Activated T-cell treated with anti-CD3 and anti-CD28 coated beads for 24 hours (primary cell): ENCODE data around the gene CRYGN.

Source experiments
- DNase-seq: peaks from one replicate; pipeline ENCODE4 v3.0.0-alpha.2; 2020; ENCODE audit warnings: low read depth

Gene CRYGN

GRCh38 chr7:151426904-151427704, 12.8 kb downstream of the CRYGN start:
- DNase-seq, result no peak

DNA sequence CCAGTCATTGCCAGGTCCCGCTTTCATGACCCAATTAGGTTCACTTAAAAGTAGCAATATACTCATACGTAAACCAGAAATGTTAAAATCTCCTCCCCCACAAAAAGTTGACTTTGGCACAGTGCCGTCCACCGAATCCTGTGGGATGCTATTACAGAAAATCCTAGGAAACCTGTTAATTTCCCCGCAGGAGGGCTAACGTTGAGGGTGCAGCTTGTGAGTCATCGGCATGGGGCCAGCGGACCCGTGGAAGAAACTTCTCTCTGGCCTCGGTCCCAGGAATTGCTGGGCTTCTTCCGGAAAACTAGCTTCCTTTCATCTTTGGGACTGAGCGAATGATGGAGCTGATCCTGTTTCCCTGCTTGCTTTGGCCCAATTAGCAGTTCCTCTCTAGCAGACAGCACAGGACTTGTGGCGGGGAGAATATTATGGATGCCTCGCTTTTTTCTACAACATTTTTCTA, 13.5 kb downstream of the CRYGN start:
- DNase-seq, result no peak

DNA sequence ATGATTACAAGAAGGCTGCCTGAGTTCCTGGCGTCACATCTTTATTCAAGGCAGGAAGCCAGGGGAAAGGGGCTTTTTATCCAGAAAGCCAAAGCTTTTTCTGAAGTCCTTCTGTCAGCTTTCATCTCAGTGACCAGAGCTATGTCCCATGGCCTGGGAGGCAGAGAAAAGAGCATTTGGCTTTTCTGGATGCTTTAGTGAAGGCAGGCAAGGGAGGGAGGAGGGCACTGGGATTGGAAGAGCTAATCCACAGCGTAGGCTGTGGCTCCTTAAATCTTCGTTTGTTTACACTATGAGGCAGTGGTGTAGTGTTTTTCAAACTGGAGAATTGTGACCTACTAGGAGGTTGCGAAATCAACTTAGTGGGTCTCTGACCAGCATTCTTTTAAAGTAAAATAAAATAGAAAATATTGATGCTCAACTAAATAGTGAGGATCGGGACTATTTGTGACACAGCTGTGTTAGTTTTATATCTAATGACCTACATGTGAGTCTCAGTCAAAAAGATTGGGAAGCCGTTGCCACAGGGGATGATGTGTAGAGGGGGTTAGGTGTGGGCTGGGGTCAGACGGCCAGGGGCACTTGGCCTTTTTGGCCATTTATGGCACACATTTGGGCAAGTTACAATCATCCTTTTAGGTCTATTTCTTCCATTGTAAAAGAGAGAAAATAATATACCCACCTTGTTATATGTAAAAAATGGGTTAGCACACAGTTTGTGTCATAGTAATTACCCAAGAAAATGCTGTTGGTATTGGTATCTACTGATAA, 14.1 kb downstream of the CRYGN start:
- no peak for DNase-seq

DNA sequence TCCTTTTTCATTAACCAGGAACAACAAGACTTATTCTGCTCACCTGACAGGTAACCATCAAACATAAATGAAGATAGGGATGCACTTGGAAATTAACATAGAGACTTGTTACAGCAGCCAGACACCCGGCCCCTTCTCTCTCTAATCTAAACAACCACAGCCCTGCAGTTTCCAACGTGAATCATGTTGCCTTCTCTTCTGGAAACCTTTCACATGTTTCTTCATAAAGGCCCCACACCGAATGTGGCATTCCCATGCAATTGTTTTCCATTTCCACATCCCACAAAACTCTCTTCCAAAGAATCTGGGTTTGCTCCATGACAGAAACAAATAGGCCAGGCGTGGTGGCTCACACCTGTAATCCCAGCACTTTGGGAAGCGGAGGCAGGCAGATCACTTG, 15.1 kb downstream of the CRYGN start:
- DNase-seq, result no peak

- DNase-seq, result no peak
These were observed 16.0 kb downstream of the CRYGN start for GRCh38 chr7:151423936-151424335.

DNA sequence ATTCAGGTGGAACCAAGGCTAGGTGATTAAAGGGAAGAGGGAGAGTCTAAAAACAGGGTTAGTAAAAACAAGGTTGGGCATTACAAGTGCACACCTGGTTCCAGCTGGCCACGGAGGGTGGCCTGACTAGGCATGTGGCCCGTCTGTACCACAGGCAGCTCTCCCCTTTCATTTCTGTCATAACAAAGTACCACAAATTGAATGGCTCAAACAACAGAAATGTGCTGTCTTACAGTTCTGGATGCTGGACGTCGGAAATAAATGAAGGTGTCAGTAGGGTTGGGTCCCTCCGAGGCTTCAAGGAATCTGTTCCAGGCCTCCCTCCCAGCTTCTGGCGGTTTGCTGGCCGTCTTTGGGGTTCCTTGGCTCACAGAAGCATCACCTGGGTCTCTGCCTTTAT, 16.7 kb downstream of the CRYGN start:
- DNase-seq, result no peak

DNA sequence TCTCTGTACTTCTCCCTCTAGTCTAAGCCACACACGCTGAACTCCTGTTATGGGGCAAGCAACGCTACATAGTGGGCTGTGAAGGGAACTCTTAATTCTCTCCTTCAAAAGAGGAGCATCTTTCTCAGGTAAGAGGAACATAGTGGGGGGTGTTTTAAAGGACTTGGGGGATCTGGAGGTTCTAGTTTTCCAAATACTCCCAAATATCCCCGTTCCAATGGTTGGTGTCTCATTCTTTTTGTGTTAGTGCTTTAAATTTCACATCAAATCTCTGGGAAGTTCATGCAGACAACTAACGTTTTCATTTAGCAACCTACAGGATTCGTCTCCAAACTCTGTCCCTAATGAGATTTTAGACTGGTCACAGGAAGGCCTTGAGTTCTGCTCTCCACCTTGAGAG, 17.7 kb downstream of the CRYGN start:
- DNase-seq, result no peak

GRCh38 chr7:151420144-151420543, 19.8 kb downstream of the CRYGN start:
- DNase-seq, result no peak

GRCh38 chr7:151416941-151417315, 23.0 kb downstream of the CRYGN start:
- no peak for DNase-seq

- no peak for DNase-seq
These were observed 23.6 kb downstream of the CRYGN start for GRCh38 chr7:151416112-151416940.

- DNase-seq, result no peak
These were observed 24.4 kb downstream of the CRYGN start for GRCh38 chr7:151415375-151416105.

GRCh38 chr7:151413241-151413640, 26.7 kb downstream of the CRYGN start:
- no peak for DNase-seq

DNA sequence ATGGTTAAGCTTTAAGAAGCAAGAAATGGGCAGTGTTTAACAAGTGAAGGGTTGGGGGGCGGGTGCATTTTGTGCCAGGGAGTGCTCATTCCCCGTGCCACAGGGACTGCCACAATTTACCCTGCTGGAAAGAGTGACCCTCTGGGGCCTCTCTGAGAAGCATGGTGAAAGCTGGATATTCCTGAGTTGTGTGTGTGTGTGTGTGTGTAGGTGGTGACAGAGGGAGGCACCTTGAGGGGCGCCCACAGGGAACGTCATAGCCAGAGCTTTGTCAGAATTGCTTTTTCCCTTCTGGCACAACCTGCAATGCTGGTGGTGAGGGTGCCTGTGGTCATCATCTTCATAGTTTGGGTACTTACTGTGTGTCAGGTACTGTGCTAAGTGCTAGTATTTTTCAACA, 27.6 kb downstream of the CRYGN start:
- no peak for DNase-seq

DNA sequence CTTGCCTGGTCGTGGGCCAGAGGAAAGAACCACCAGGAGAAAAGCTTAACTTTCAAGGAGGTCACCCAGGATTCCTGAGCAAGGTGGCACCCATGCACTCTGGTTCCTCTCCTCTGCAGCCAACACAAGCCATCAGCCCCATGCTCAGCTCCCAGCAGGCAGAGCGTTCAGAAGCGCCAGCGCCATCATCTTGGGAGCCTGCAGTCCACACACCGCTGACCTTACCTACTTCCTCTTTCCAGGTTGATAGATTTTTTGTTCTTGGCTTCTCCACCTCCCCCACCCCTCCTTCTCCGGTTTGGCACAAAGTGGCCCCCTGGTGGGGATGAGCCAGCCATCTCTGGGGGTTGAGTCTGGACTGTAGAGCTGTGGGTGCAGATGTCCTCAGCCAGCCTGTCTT, 28.4 kb downstream of the CRYGN start:
- no peak for DNase-seq

- no peak for DNase-seq
These were observed 29.2 kb downstream of the CRYGN start for GRCh38 chr7:151410405-151411390.

GRCh38 chr7:151409667-151410404, 30.1 kb downstream of the CRYGN start, which contains the start of gene WDR86:
Gene WDR86, minus strand, starts transcription at chr7:151410038. Its CDS starts 449 bp downstream, at chr7:151409589.
- DNase-seq, result no peak

GRCh38 chr7:151408839-151409666, 30.9 kb downstream of the CRYGN start:
- no peak for DNase-seq

DNA sequence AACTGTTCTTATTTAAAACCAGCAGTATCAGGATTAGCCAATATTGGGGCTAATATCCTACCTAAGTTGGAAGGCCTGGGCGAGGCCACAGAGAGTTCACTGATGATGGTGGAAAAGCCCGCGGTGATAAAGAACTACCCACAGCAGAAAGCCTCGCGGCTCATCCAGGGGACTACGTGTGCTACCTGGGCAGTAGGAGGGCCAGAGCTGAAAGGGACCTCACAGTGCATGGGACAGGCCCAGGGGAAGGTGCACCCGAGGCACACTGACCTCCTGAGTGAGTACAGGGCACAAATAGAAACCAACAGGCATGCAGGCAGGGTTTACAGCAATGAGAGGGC, 31.5 kb downstream of the CRYGN start:
- no peak for DNase-seq
